Stimulated activated CD4-positive, alpha-beta T cell treated with anti-CD3 and anti-CD28 coated beads, Interleukin-4, amount 100 ng/mL, for 48 hours (primary cell): ENCODE measurements around the gene FCRL5.
"Not testable (repeated sequence)": the region's sequence is repeated elsewhere in the genome, so short reads cannot be mapped to it uniquely, and the experiment has no call there.

Experiments used
- DNase-seq, 2 donors: peaks; one replicate each; pipeline ENCODE4 v3.0.0-alpha.2; 2020; ENCODE audit warnings: low read depth in 2 of 2

Gene FCRL5

GRCh38 chr1:157551694-157552693 lies at the start of gene FCRL5:
Gene FCRL5, minus strand, starts transcription at chr1:157552515. Its CDS starts 153 bp downstream, at chr1:157552362.
- DNase-seq, result no peak

DNA sequence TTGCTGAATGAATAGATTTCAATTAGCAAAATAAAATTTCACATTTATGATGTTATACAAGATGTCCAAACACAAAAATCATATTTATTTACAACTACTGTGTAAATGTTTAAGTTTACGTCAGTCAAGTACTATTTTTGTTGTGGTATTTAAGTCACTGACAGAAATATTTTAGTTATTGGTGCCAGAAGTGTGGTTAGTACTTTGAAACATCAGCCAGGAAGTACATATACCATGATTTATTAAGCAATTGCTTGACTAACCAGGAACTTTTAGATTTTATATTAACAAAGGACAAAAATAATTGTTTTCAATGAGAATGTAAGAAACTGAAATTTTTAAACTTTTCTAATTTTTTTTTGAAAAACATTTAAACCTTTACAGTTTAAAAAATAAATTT lies 47.9 kb upstream of the FCRL5 start:
- DNase-seq, result no peak

- DNase-seq, result no peak
Observed at GRCh38 chr1:157597959-157598667, 45.8 kb upstream of the FCRL5 start, which contains the start of gene FCRL4. Gene FCRL4, minus strand, starts transcription at chr1:157598085. Its CDS starts 141 bp downstream, at chr1:157597944.

DNA sequence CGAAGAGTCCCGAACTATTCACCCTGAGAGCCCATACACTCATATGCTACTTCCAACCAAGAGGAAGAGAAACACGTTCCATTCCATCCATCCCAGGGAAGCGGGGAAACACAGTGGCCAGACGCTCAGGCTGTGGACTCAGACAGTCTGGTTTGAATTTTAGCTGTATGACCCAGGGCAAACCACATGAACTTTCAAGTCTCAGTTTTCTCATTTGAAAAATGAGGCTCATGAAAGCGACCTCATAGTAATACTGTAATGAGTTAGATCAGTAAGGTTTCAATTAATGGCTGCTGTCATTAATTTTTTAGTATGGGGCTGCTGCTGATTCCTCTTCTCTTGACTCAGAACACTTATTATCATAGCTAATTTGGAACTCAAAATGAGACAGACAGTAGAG lies 44.1 kb upstream of the FCRL5 start:
- no peak for DNase-seq

DNA sequence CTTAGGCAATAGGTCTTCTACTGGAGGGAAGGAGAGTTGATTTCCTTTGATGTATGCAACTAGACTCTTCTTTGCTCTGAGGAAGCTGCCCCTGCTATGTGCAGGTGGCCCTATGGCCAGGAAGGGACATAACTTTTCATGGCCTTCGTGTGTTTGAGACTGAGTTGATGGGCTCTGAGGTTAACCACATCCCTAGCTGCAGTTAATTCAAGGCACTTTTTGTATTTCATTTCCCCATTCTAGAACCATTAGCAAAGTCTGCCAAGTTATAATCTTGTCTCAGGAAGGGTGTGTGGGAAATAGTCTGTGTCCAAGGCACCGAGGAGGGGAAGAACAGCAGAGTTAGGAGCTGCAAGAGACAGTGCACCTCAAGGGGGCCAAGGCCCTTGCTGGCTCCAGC lies 43.0 kb upstream of the FCRL5 start:
- DNase-seq, result no peak

DNA sequence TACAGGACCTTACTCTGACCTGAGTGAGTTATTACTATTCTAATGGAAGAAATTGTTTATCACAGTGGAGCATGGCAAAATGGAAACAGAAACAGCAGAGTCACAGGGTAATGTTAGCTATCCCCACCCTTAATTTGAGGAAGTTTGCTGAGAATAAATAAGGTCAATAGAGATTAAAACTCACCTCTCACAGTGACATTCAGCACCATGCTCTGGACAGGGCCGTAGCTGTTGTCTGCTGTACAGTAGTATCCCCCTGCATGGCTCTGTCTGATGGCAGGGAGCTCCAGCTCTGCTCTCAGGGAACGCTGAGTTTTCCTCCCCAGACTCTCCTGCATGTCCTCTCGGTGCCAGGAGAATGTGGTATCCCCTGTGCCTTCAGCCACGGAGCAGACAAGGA lies 33.7 kb upstream of the FCRL5 start:
- no peak for DNase-seq

DNA sequence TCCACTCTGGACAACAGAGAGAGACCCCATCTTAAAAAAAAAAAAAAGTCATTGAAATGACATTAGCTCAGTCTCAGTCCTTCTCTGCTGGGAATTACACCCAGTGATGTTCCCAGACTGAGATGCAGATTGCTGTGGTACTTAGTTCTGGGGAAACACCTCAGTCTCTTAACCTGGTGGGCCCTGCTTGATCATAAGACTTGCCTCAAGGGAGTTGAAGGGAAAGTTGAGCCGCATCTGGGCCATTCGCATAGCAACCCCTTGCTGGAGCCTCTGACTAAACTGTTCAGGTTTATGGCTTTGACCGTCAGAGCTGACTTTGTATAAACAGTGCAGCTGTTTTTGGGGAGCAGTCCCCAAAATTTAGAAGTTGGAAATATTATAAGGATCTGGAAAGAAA lies 32.2 kb upstream of the FCRL5 start:
- no peak for DNase-seq

GRCh38 chr1:157580828-157581210 lies 28.5 kb upstream of the FCRL5 start:
- no peak for DNase-seq

DNA sequence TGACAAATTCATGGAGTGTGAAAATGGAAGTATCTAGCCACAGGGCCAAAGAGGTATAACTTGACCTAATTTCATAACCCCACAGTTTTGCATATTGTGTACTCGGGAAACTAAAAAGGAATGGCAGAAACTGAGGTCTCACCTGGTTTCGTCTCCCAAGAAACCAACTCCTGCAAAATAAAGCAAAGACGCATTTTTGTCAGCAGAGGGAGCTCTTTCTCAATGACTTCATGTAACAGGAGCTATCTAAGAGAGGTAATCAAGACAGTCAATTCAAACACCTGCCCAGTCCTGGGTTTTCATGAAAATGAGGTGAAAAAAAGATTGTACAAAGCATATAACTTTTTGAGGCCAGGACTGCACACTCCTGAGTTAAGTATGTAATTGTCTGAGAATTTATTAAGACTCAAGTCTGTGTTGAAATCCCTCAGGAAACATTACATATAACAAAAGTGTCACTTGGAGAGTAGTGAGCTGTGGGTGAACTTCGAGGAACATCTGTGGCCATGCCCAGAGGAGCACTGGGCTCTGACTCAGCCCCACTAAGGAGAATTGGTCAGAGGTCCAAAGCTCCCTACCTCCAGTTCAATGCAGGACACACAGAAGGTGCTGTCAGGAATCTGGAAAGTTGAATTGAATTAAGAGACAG lies 28.0 kb upstream of the FCRL5 start:
- no peak for DNase-seq

DNA sequence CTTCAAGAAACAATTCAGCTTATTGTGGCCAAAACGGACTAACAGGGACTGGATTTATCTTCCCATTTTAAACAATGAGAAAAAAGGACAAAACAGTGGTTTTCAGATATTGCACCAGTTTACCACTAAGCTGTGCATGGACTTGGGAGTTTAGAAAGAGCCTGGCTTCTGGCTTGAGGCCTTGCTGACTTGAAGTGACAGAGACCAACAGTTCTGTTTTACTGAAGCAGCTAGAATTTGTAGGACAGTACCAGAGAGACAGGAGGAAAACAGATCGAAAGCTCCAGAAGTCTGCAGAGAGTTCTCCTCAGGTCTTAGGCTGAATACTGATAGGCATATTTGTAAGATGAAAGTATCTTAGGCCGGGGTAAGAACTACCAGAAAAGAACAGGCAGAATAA lies 25.1 kb upstream of the FCRL5 start:
- no peak for DNase-seq

GRCh38 chr1:157575744-157576143 lies 23.4 kb upstream of the FCRL5 start:
- DNase-seq, result no peak

GRCh38 chr1:157574836-157575235 lies 22.5 kb upstream of the FCRL5 start:
- no peak for DNase-seq

- no peak for DNase-seq
Observed at GRCh38 chr1:157566484-157567300, 14.4 kb upstream of the FCRL5 start.

- DNase-seq, result no peak
Observed at GRCh38 chr1:157562515-157562914, 10.2 kb upstream of the FCRL5 start.

DNA sequence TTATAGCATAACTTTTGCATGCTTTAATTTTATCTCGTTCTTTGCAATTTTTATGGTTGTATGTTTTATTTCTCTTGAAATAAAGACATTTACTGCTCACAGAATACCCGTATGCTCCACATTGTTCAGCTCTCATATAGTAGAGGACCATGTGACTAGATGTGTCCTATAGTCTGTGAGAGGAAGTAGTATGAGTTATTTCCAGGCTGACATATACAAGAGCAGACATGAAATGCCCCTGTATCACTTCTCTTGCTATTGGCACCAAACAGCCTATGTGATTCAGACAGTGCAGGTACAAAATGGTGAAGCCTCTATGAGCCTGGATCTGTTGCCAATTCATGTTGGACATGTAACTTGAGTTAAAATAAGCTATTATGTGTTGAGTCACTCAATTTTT lies 5.8 kb upstream of the FCRL5 start:
- DNase-seq, result no peak

- not testable (repeated sequence) for DNase-seq
Observed at GRCh38 chr1:157548081-157548480, 4.2 kb downstream of the FCRL5 start.

GRCh38 chr1:157542676-157543075 lies 9.6 kb downstream of the FCRL5 start:
- DNase-seq, result no peak

- no peak for DNase-seq
Observed at GRCh38 chr1:157540852-157541251, 11.5 kb downstream of the FCRL5 start.

- DNase-seq, result no peak
Observed at GRCh38 chr1:157540160-157540748, 12.1 kb downstream of the FCRL5 start.

DNA sequence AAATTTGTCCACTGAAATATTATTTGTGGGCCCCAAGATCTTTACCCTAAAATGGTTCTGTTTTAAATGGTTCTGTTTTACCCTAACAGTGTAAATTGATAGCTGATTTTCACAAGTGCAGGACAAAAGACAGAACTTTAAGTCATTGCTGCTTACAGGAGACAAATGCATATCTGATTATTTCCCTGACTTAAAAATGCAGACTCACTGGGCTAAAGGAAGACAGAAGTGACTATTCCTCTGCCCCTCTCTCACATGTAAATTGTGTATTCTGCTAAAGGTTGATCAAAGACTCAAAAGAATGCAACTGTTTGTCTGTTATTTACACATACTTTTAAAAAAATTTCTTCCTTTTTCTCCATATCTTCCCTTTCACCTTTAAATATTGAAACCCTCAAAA lies 12.7 kb downstream of the FCRL5 start:
- no peak for DNase-seq

- DNase-seq, result no peak
Observed at GRCh38 chr1:157532569-157532968, 19.7 kb downstream of the FCRL5 start.
